ENCODE measurements around the gene PEG3. TPM values are rescaled to one million over a fixed set of nuclear protein-coding genes. Genes with fewer than 3 reads are reported as not detected.

Gene PEG3
- total and polyA plus RNA-seq, 2 donors (not counting 1 experiment from before 2014, with no cell fraction given), result 0.01 TPM; not detected in 1

GRCh38 chr19:56814656-56815055 is 25.9 kb downstream of the PEG3 start:
- CTCF ChIA-PET, result no interaction called here
- Mint-ChIP-seq H3K4me1 (no peaks in the 10 kb centered on the region), H3K9me3 (ENCODE audit: insufficient read depth) (peaks cover 6% of the 10 kb centered on the region), H3K27me3 (no peaks in the 10 kb centered on the region), H3K27ac (no peak overlapping the region), H3K4me3 (no peak overlapping the region)
- H3K4me2 ChIP-seq (replicated peaks; ENCODE audit: low read depth, low read length, poor library complexity, severe bottlenecking), result no peak overlapping the region
- no peak for TF ChIP-seq EZH2 (IDR thresholded peaks at IDR 0.05; ENCODE audit: borderline replicate concordance, insufficient read depth, low read depth, low read length, poor library complexity, severe bottlenecking)
- no peak for TF ChIP-seq CTCF (IDR thresholded peaks at IDR 0.05)
- POLR2A ChIA-PET, result no interaction called here
- no peaks in the 10 kb centered on the region for H3K4me1 ChIP-seq (ENCODE audit: control insufficient read depth in 2 of 2, insufficient read depth in 2 of 2, low read length in 2 of 2)
- peaks cover 0 to 9% (median 0%) of the 10 kb centered on the region in 3 donors for H3K9me3 ChIP-seq (ENCODE audit: control extremely low read depth in 1 of 3, control insufficient read depth in 2 of 3, insufficient read depth in 1 of 3, low read length in 2 of 3)
- DNase-seq (no peak), ATAC-seq (ENCODE audit: low read depth) (no peak)
- no peaks in the 10 kb centered on the region for H4K20me1 ChIP-seq (ENCODE audit: control insufficient read depth, insufficient read depth, low read length, poor library complexity, severe bottlenecking)
- intact Hi-C loops (cut with micrococcal nuclease), result no loop called here
- H3K79me2 ChIP-seq (ENCODE audit: control insufficient read depth, insufficient read depth, low read length), result no peaks in the 10 kb centered on the region
- H3K27me3 ChIP-seq (replicated peaks in 1 of 4; ENCODE audit: control extremely low read depth in 1 of 4, control insufficient read depth in 3 of 4, insufficient read depth in 4 of 4, low read length in 3 of 4), result no peaks in the 10 kb centered on the region
- WGBS (ENCODE audit: insufficient coverage), result 94% methylated on average over 3 of the region's 7 CpGs
- no peak overlapping the region for H3K9ac ChIP-seq (ENCODE audit: low read length)
- H3K4me3 ChIP-seq (ENCODE audit: control extremely low read depth in 1 of 5, extremely low read depth in 1 of 5, insufficient read depth in 1 of 5, low read depth in 2 of 5, low read length in 4 of 5), result no peak overlapping the region
- no peaks in the 10 kb centered on the region for H3K36me3 ChIP-seq (replicated peaks in 1 of 2; ENCODE audit: control extremely low read depth in 1 of 2, control insufficient read depth in 1 of 2, extremely low read depth in 1 of 2, insufficient read depth in 2 of 2, low read length in 1 of 2)
- no peak overlapping the region for H2AFZ ChIP-seq (ENCODE audit: insufficient read depth, low read depth, low read length, poor library complexity, severe bottlenecking)
- no peak overlapping the region for H3K27ac ChIP-seq (ENCODE audit: low read length in 2 of 2)

GRCh38 chr19:56813531-56813930 is 27.0 kb downstream of the PEG3 start:
- ChIA-PET POLR2A (no interaction called here), CTCF (no interaction called here)
- Histone ChIP-seq H4K20me1 (ENCODE audit: control insufficient read depth, insufficient read depth, low read length, poor library complexity, severe bottlenecking) (no peaks in the 10 kb centered on the region), H3K4me1 (ENCODE audit: control insufficient read depth in 2 of 2, insufficient read depth in 2 of 2, low read length in 2 of 2) (no peaks in the 10 kb centered on the region), H3K27ac (ENCODE audit: low read length in 2 of 2) (no peak overlapping the region), H3K36me3 (replicated peaks in 1 of 2; ENCODE audit: control extremely low read depth in 1 of 2, control insufficient read depth in 1 of 2, extremely low read depth in 1 of 2, insufficient read depth in 2 of 2, low read length in 1 of 2) (no peaks in the 10 kb centered on the region), H3K4me3 (ENCODE audit: control extremely low read depth in 1 of 5, extremely low read depth in 1 of 5, insufficient read depth in 1 of 5, low read depth in 2 of 5, low read length in 4 of 5) (no peak overlapping the region), H3K9me3 (ENCODE audit: control extremely low read depth in 1 of 3, control insufficient read depth in 2 of 3, insufficient read depth in 1 of 3, low read length in 2 of 3) (peaks cover 0 to 11% (median 0%) of the 10 kb centered on the region in 3 donors), H3K4me2 (replicated peaks; ENCODE audit: low read depth, low read length, poor library complexity, severe bottlenecking) (no peak overlapping the region), H2AFZ (ENCODE audit: insufficient read depth, low read depth, low read length, poor library complexity, severe bottlenecking) (no peak overlapping the region), H3K9ac (ENCODE audit: low read length) (no peak overlapping the region), H3K79me2 (ENCODE audit: control insufficient read depth, insufficient read depth, low read length) (no peaks in the 10 kb centered on the region), H3K27me3 (replicated peaks in 1 of 4; ENCODE audit: control extremely low read depth in 1 of 4, control insufficient read depth in 3 of 4, insufficient read depth in 4 of 4, low read length in 3 of 4) (no peaks in the 10 kb centered on the region)
- TF ChIP-seq CTCF (IDR thresholded peaks at IDR 0.05) (no peak), EZH2 (IDR thresholded peaks at IDR 0.05; ENCODE audit: borderline replicate concordance, insufficient read depth, low read depth, low read length, poor library complexity, severe bottlenecking) (no peak)
- H3K4me3 Mint-ChIP-seq, result no peak overlapping the region
- H3K9me3 Mint-ChIP-seq (ENCODE audit: insufficient read depth), result peaks cover 11% of the 10 kb centered on the region
- WGBS (ENCODE audit: insufficient coverage), result 92% methylated on average over 5 of the region's 5 CpGs
- no peak for ATAC-seq (ENCODE audit: low read depth)
- no peak overlapping the region for H3K27ac Mint-ChIP-seq
- H3K4me1 Mint-ChIP-seq, result no peaks in the 10 kb centered on the region
- H3K27me3 Mint-ChIP-seq, result no peaks in the 10 kb centered on the region
- intact Hi-C loops (cut with micrococcal nuclease), result no loop called here
- no peak for DNase-seq

Data from B cell (primary cell).